GM11168 (cell line): ENCODE measurements around the gene LSAMP.

Experiments
- in situ Hi-C: fragments of 300-500 bp; cut with MboI; formaldehyde crosslinking; loops from one replicate; pipeline ENCODE4 v1.12.0; 2022; ENCODE audit warnings: low sequenced_read_pairs; ENCODE audit not compliant: unreplicated experiment

The LSAMP gene

GRCh38 chr3:115928376-115928775 lies 516.9 kb downstream of the LSAMP start:
- in situ Hi-C loops: no loop called here

GRCh38 chr3:115927197-115927596 lies 518.1 kb downstream of the LSAMP start:
- in situ Hi-C loops: no loop called here

DNA sequence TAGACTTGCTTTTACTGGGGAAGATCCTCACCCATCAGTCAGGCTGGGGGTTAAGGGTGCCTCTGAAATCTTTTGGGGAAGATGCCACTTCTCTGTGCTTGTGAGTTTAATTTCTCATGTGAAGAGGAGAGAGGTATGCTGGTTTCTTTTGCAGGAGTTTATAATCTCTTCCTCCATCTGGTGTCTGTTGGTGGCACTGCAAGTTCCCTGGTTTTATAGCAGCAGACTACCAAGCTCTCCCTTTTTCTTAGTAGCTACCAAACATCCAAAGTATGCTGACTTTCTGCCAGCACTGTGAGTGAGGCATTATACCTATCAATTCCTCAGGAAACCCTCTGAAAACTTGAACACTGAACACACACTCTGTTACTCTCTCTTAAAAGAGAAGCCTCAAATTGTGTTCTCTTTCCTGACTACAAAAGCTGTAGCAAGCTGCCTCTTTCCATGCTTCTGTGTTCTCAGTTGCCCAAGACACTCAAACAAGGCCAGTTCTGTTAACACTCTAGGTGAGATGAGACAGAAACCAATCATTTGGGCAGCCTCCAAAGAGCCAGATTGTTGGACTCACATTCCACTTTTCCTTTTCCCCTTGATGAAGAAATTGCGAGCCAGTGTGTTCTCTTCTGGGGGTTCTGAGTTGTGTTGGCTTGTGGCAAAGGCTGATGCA lies 522.5 kb downstream of the LSAMP start:
- in situ Hi-C loops: no loop called here

DNA sequence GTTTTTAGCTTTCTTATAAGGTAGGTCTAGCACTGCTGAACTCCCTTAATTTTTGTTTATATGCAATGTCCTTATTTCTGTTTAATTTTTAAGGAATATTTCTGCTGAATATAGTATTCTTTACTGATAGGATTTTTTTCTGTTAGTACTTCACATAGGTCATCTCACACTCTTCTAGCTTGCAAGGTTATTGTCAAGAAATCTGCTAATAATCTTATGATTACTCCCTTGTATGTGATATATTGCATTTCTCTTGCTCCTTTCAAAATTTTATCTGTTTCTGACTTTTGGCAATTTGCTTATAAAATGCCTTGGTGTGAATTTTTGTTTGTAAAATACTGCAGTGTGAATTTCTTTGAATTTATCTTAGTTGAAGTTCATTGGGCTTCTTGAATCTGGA lies 523.6 kb downstream of the LSAMP start:
- in situ Hi-C loops: no loop called here

DNA sequence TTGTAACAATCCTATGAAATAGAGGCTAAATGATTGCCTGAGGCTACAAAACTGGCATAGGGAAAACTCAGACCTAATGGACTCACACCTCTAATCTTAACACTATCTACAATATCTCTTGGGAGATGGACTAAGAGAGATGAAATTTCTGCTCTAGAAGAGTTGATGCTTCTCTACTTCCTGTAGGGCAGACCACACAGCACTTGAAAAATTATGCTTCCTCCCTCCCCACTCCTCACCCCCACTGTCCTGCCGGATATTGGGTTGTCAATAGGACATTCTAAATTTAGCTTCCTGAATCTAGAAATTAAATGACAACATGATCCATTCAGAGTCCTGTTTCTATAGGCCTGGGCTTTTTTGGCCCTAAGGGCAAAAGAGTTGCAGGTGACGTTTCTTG lies 526.4 kb downstream of the LSAMP start:
- in situ Hi-C loops: no loop called here

DNA sequence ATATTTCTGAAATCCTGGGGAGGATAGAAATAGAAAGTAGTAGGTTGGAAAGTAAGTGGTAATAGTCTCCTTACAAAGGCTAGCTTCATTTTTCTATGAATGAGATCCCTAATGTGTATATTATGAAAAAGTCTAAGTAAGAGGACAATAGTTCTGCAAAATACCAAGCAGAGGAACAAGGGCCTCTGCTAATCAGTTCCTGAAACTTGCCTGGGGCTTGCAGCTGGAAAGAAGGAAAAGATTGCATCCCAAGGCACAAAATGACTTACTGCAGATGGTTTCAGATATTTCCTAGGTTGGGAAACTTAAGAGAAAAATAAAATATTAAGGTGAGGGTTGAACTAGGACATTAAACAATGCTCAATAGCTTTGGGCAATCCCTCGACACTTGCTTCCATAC lies 528.4 kb downstream of the LSAMP start:
- in situ Hi-C loops: no loop called here

- in situ Hi-C loops: no loop called here
Measured at GRCh38 chr3:115915061-115915460, 530.2 kb downstream of the LSAMP start.

DNA sequence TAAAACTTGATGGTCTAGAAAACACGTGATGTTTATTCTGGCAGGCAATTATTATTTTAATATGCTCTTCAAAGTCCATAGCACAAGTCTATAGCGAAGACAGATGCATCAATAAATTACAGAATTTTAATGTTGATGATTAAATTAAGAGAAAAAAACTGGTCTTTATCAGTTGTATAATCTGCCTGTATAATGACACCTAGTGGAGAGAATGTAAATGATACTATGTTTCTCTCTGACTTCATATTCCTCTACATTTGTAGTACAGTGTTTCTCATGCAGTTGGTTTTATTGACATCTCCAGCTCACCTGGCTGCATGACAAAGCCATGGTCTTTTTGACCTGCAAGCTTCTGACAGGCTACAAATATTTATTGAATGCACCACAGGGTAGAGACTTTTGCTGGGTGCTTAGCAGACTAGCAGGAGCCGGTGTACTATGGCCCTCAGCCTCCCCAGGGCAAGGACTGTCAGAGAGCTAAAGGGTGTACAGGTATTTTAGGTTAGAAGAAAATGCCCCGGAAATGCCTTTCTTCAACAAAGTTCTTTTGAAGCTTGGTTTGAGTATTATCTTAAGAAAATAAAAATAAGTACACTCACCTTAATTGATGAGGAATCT lies 532.1 kb downstream of the LSAMP start:
- in situ Hi-C loops: no loop called here

DNA sequence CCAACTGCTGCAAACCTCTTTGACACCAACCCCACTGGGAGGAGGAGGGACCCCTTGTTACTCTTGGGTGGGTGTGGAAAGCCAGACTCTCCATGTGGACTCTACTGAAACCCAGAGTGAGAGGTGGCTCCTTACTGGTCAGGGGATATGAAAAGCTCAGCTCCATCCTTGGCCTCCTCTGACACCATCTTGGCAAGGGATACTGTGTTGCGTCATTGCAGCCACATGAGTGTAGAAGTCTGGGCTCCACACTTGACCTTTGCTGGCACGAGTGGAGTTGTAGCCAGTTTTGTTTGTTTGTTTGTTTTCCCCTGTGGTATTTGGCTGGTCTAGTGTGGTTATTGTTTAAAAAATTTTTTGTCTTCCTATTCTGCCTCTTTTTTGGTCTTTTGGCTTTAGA lies 532.9 kb downstream of the LSAMP start:
- in situ Hi-C loops: no loop called here

DNA sequence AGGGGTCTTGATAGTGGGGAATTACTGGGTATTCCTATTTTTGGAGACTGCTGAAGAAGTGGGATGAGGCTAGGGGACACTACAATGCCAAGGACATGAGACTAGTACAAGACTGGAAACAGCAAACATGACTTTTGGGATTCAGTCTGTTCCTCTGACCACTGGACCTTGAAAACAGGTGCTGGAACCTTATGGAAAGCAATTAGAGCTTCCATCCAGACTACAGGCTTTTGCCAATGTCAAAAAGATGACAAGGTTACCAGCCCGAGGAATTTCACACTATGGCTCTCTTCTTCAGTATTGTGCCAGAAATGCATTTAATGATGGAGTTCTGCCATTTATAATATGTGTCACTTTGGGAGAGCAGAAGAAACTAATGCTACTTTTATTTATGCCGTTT lies 539.4 kb downstream of the LSAMP start:
- in situ Hi-C loops: no loop called here

DNA sequence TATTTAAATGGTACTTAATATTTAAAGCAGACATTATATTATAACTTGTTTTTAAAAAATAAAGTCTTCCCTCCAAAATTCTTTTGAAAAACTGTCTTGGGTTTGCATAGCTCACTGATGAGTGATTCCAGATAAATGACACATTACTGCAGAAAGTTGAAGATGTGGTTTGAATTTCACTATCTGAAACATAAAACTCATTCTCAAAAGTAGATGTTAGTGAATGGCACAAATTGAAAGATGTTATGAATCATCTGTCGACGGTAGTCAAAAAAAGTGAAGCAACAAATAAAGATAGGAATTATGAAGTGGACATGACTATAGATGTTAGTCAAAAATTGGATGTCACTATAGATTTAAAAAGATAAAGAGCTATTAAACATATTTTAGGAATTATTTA lies 541.4 kb downstream of the LSAMP start:
- in situ Hi-C loops: no loop called here

- in situ Hi-C loops: no loop called here
Measured at GRCh38 chr3:115901008-115901407, 544.3 kb downstream of the LSAMP start.

DNA sequence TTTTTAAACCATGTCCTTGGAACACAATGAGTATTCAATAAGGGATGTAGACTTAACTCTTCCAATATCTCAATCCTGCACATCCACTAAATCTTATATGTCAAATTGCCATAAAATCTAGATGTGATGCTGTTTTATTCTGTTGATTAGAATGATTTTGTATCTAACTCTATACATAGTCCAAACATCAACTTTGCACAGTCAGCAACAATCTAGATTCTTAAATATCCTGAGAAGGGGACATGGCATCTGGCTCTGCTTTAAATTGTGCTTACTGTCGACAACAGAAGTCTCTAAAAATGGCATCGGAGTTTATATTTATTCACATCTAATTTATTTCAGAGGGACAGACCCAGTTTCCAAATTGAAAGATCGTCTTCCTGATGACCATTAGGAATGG lies 545.8 kb downstream of the LSAMP start:
- in situ Hi-C loops: no loop called here

- in situ Hi-C loops: no loop called here
Measured at GRCh38 chr3:115898656-115899410, 546.5 kb downstream of the LSAMP start.

DNA sequence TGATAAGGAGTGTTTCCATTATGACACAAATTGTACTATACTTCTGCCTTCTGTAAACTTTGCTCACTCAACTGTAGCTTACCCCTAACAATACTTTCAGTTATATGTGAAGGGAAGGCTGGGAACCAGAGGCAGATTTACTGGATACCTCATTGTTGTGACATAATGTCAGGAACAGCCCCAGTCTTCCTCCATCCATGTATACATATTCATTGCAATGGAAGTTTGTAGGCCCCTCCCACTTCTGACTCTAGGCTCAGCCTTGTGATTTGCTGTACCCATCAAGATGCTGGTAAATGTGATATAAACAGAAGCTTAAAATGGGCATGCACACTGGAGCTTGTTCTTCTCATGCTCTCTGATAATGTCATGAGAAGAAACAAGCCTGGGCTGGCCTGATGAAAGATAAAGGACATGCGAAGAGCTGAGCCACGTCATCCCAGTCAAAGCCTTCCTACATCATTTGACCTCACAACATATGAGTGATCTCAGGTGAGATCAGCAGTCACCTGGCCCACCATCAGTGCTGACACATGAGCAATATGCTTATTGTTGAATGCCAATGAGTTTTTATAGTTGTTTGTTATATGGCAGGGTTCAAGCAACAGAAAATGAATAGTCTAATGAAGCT lies 554.2 kb downstream of the LSAMP start:
- in situ Hi-C loops: no loop called here

DNA sequence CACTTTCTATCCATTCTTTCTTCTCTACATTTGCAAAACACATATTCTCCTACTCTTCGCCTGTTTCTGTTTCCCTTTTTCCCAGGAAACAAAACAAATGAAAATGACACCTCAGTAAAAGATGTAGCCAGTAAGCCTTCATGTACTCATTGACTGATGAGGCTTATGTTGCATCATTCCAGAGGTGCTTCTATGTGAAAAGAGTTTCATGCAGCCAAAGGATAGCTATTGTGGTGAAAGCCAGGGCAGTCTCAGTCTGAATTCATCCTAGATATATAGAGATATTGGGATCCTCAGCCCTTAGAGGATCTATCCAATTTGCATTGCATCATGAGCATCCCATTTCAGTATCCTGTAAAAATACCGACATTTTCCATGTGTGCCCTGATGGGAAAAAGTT lies 554.7 kb downstream of the LSAMP start:
- in situ Hi-C loops: no loop called here

DNA sequence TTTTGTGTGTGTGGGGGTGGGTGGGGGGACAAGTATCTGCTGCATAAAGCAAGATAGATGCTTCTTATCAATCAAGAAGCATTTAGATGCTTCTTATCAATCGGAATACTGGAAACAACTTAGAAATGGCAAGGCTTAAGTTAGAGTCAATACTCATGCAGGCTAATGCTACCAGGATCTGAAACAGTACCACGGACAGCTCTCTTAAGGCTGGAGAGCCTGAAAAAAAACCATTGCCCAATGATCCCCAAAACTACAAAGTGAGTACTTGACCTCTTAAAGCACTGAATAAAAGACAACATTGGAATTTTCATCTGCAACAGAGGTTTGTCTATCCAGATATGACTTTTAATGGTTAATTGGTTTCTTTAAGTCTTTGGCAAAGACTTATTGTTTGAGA lies 559.7 kb downstream of the LSAMP start:
- in situ Hi-C loops: no loop called here

DNA sequence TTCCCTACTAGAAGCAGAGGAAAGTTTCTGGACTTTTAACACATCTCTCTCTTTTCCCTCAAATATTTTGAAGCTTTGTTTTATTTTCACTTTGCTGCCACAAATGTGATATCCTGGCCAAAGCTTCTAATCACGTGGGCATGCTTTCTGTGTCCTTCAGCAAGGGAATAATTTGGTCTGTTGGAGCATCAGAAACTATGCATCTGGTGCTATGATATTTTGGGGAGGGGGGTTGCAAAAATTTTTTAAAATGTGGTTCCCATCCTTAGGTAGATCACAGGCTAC lies 567.7 kb downstream of the LSAMP start:
- in situ Hi-C loops: no loop called here

- in situ Hi-C loops: no loop called here
Measured at GRCh38 chr3:115876876-115877614, 568.2 kb downstream of the LSAMP start.

DNA sequence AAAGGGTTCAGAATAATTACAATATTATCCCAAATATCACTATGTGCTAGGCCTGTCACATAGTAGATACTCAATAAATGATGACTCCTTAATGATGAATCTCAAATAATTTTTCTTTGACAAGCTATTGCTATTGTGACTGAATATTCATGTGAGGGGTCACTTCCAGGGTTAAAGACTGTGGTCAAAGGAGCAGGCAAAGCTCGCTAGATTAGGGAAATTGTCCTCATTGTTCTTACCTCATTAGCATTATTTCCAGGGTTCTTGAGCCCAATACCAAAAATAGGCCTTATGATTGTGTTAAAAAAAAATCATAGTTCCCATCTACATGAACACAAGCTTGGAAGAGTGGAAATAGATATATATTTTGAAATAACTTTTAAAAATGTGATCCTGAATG lies 569.8 kb downstream of the LSAMP start:
- in situ Hi-C loops: no loop called here

DNA sequence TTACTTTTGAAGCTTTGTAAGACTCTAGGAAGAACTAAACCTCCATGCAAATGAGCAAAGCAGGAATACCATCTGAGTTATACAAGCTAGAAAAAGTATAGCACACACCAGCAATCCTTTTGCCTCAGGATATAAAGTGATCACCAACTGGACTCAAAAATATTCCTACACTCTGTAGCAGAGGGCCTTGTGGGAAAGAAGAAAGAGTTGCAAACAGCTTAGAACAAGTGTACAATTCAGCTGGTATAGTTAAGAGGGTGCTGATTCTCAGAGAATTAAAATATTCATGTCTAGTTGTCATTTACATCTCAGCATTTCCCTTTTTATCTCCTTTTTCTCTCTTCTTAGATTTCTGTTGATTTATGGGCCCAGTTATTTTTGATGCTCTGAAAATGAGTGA lies 573.6 kb downstream of the LSAMP start:
- in situ Hi-C loops: no loop called here
